Measurements from ENCODE around the gene CFAP299.

DNA sequence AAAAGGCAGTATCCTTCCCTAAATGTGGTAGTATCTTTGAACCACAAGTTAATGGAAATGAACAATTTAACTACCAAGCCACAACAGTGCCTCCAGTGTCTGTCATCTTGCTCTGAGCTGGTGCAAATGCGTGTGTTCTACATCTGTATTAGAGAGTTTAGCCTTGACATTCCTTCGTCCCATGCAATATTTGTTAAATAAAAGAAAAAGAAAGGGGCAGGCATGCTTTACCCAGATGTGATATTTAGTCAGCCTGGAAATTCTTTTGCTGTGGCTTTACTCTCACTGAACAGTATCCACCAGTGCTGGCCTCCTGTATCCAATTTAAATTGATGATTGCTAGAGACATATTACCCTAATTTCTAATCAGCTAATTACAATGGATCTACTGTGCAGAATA is 310.5 kb downstream of the CFAP299 start:
- TF ChIP-seq CTCF (IDR thresholded peaks at IDR 0.05) (no peak), POLR2AphosphoS5 (IDR thresholded peaks at IDR 0.05) (no peak)
